ENCODE measurements around the gene ANGEL1.

DNA sequence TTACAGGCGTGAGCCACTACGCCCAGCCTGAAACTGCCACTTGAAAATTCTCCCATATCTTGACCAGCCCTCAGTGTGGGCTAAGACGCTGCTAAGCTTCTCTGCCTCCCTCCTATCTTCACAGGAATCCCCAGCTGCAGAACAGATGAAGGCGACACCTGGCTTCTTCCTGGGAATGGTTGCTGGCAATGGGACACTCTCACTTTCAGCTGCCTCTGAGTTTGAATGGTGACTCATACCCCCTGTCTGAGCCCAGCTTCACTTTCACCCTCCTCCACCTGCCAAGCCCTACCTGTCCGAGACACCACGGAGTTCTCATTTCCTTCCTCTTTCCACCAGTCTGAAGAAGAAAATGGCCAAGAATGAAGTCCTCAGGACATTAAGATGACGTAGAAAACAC is 69.7 kb downstream of the ANGEL1 start:
- TF ChIP-seq, protein P1, sequence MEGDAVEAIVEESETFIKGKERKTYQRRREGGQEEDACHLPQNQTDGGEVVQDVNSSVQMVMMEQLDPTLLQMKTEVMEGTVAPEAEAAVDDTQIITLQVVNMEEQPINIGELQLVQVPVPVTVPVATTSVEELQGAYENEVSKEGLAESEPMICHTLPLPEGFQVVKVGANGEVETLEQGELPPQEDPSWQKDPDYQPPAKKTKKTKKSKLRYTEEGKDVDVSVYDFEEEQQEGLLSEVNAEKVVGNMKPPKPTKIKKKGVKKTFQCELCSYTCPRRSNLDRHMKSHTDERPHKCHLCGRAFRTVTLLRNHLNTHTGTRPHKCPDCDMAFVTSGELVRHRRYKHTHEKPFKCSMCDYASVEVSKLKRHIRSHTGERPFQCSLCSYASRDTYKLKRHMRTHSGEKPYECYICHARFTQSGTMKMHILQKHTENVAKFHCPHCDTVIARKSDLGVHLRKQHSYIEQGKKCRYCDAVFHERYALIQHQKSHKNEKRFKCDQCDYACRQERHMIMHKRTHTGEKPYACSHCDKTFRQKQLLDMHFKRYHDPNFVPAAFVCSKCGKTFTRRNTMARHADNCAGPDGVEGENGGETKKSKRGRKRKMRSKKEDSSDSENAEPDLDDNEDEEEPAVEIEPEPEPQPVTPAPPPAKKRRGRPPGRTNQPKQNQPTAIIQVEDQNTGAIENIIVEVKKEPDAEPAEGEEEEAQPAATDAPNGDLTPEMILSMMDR (IDR thresholded peaks at IDR 0.05), result no peak
- no peak for TF ChIP-seq POLR2A (IDR thresholded peaks at IDR 0.05)
- TF ChIP-seq EP300 (IDR thresholded peaks at IDR 0.05), result no peak
- no peak for TF ChIP-seq POLR2AphosphoS5 (IDR thresholded peaks at IDR 0.05)

Measured in upper lobe of left lung (tissue), 4 donors.